HEK293T (cell line): Measurements from ENCODE around the gene MID2.

ENCODE experiments used
- ARNT ChIP-seq: fragments of 450-650 bp; IDR thresholded peaks from 2 replicates; pipeline ENCODE4 v1.6.1; 2017; ENCODE audit warnings: mild to moderate bottlenecking
- ELF4 ChIP-seq: fragments of 450-650 bp; IDR thresholded peaks from 2 replicates; pipeline ENCODE4 v1.6.1; 2017; ENCODE audit warnings: antibody characterized with exemption
- FOXA1 ChIP-seq: fragments of 450-650 bp; IDR thresholded peaks from 2 replicates; pipeline ENCODE4 v1.6.1; 2016; ENCODE audit warnings: mild to moderate bottlenecking
- FOXK2 ChIP-seq: fragments of 450-650 bp; IDR thresholded peaks from 2 replicates; pipeline ENCODE4 v1.6.1; 2016; ENCODE audit warnings: mild to moderate bottlenecking
- HDGF ChIP-seq: fragments of 450-650 bp; IDR thresholded peaks from 2 replicates; pipeline ENCODE4 v1.6.1; 2017; ENCODE audit warnings: antibody characterized with exemption, borderline replicate concordance
- SP1 ChIP-seq: fragments of 450-650 bp; IDR thresholded peaks from 2 replicates; pipeline ENCODE4 v1.6.1; 2017
- ZNF384 ChIP-seq: fragments of 450-650 bp; IDR thresholded peaks from 2 replicates; pipeline ENCODE4 v1.6.1; 2016

DNA sequence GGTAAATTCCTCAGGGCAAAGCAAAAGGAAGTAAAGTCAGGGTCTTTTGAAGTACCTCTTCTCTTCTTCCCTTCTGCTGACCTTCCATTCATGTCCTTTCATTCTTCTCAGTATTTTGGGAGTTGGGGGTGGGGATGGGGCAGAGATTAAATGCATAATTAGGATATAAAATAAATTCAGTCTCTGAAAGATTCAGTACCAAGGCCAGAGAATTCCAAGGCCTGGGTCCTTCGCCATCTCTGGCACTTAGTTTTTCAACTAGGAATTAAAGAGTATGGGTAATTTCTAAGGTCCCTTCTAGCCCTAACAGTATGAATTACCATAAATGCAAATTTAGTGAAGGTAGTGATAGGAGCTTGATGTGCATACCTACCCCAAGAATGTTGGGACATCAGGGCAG lies 108.6 kb downstream of the MID2 start:
- TF ChIP-seq FOXK2 (no peak), ZNF384 (no peak), ARNT (no peak), HDGF (no peak), FOXA1 (no peak), SP1 (no peak), ELF4 (no peak)
